Pancreas (tissue), 10 donors: Measurements from ENCODE around the gene PRH1. TPM values are rescaled to one million over a fixed set of nuclear protein-coding genes. Genes with fewer than 3 reads are reported as not detected.

Experiments
- ATAC-seq, 4 donors: fragments of 200-7000 bp; cut with Tn5 transposase; one replicate each; pipeline versions ENCODE4 v1.8.0 to v1.9.1; 2020; ENCODE audit warnings: mild to moderate bottlenecking in 4 of 4, moderate library complexity in 4 of 4
- DNase-seq, 6 donors: peaks; one replicate each; pipeline ENCODE4 v3.0.0-alpha.2; 2020
- FAIRE-seq: peaks from 2 replicates; lab custom pipeline; 2012; peaks lifted over from hg19 to GRCh38; lab: Jason Lieb, UNC
- H3K27ac ChIP-seq, 4 donors: fragments of 200-600 bp; sonication (generic); 1 replicate in 3 of 4; 2 replicates in 1 of 4; pipeline versions ENCODE4 v1.5.0 to v1.8.0; 2020
- H3K27me3 ChIP-seq, 4 donors: fragments of 200-600 bp; one replicate each; pipeline ENCODE4 v1.8.0; 2021
- H3K36me3 ChIP-seq, 3 donors: fragments of 200-600 bp; sonication (generic) in 1 of 3; one replicate each; pipeline versions ENCODE4 v1.5.0 to v1.8.0; 2020 to 2021
- H3K4me1 ChIP-seq, 3 donors: fragments of 200-600 bp; one replicate each; pipeline ENCODE4 v1.8.0; 2021
- H3K4me3 ChIP-seq, 4 donors: fragments of 200-600 bp; sonication (generic) in 2 of 4; one replicate each; pipeline versions ENCODE4 v1.5.0 to v1.8.0; 2020 to 2021
- H3K9me3 ChIP-seq, 4 donors: fragments of 200-600 bp; one replicate each; pipeline ENCODE4 v1.8.0; 2021
- WGBS, 2 donors: extraction: QIAGEN DNeasy Blood & Tissue Kit; methylation state at CpG; one replicate each; pipeline ENCODE4 v1.1.7; 2013; 5-methylcytosine and 5-hydroxymethylcytosine counted together
- intact Hi-C, 3 donors: fragments of 100-400 bp; cut with DNase I; formaldehyde crosslinking; loops; one replicate each; pipeline versions ENCODE4 v1.11.1 to v1.14.2; 2022
- polyA plus RNA-seq, 2 donors: library from polyadenylated mRNA; stranded (reverse); fragments of 200-250 nt; gene quantifications; one replicate each; pipeline ENCODE4 v1.2.3, GENCODE V29; 2013
- total RNA-seq, 6 donors: library from RNA; stranded (reverse); fragmentation: NEBNext Ultra II Directional in 4 of 6; extraction: Animal tissue kit (Norgen Biotek cat#: 25700) in 4 of 6; gene quantifications; one replicate each; pipeline versions ENCODE4 v1.2.1 to v1.2.4, GENCODE V29; 2021 to 2023
- TF ChIP-seq, protein P1 (sequence below), 4 donors: fragments of 200-600 bp; sonication (generic) in 3 of 4; IDR thresholded peaks; one replicate each; pipeline versions ENCODE4 v1.5.0 to v1.8.0; 2021; ENCODE audit warnings: antibody characterized with exemption in 4 of 4
- donor health status: healthy with polysubstance abuse.
- donor health status: DM: no; HTN: no; CAD: no; lungs with moderate emphysema.
- donor health status: DM: no; HTN: no; CAD: no.
- donor health status: control.
- donor health status: control.
- donor health status: Bipolar disorder and iron deficiency.
- donor health status: DM: yes; HTN: yes; CAD: no.
- donor health status: DM: no; HTN: no; CAD: no.
- donor health status: DM: no; HTN: no; CAD: no.
- donor health status: DM: yes; HTN: yes; CAD: no.

Gene PRH1
- total and polyA plus RNA-seq, 8 donors: 2.0 to 11.0 (median 5.9) TPM

DNA sequence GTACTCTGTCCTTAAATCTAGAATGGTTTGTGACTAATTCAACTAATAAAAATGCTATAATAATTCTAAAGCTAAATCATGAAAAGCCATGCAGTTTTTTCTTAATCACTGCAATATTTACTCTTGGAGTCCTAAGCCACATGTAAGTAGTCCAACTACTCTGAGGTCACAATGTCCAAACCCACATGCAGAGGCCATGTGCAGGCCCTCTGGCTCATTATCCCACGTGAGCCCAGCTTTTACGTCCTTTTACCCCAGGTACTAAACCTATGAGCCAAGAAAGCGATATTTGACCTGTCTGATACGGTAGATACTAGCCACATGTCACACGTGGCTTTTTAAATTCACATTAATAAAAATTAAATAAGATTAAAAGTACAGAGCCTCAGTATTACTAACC, 12.8 kb upstream of the PRH1 start:
- Histone ChIP-seq H3K4me1 (peaks cover 0 to 7% (median 1%) of the 10 kb centered on the region in 3 donors), H3K27ac (no peak overlapping the region), H3K9me3 (no peaks in the 10 kb centered on the region), H3K4me3 (no peak overlapping the region), H3K36me3 (no peaks in the 10 kb centered on the region), H3K27me3 (no peaks in the 10 kb centered on the region)
- DNase-seq (no peak), FAIRE-seq (no peak), ATAC-seq (no peak)
- WGBS, 2 donors: 94 to 98% methylated on average over 5 of the region's 5 CpGs
- TF ChIP-seq, protein P1, sequence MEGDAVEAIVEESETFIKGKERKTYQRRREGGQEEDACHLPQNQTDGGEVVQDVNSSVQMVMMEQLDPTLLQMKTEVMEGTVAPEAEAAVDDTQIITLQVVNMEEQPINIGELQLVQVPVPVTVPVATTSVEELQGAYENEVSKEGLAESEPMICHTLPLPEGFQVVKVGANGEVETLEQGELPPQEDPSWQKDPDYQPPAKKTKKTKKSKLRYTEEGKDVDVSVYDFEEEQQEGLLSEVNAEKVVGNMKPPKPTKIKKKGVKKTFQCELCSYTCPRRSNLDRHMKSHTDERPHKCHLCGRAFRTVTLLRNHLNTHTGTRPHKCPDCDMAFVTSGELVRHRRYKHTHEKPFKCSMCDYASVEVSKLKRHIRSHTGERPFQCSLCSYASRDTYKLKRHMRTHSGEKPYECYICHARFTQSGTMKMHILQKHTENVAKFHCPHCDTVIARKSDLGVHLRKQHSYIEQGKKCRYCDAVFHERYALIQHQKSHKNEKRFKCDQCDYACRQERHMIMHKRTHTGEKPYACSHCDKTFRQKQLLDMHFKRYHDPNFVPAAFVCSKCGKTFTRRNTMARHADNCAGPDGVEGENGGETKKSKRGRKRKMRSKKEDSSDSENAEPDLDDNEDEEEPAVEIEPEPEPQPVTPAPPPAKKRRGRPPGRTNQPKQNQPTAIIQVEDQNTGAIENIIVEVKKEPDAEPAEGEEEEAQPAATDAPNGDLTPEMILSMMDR (IDR thresholded peaks at IDR 0.05): no peak
- intact Hi-C loops: no loop called here

DNA sequence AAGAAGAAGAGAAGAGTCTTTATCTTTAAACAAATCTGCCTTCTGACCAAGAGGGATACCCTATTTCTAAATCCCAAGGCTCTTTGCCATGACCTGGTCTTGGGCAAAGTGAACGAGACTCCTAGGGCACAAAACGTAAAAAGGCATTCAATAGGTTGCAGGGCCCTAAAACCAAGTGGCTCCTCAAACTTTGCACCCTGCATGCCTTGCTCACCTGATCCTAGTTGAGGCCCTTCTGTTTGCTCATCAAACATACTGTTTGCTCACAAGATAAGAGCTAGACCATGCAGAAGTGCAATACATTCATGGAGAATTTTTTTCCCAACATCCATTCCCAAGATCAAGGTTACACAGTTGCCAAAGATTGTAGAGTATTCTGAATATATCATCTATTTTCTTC, 7.9 kb upstream of the PRH1 start:
- FAIRE-seq (no peak), DNase-seq (peak in 1 of 6 donors; percentile 3), ATAC-seq (peak; percentile 40 to 85 (median 73))
- Histone ChIP-seq H3K4me3 (no peak overlapping the region), H3K27me3 (no peaks in the 10 kb centered on the region), H3K4me1 (peaks cover 0 to 11% (median 6%) of the 10 kb centered on the region in 3 donors), H3K27ac (no peak overlapping the region), H3K36me3 (no peaks in the 10 kb centered on the region), H3K9me3 (no peaks in the 10 kb centered on the region)
- intact Hi-C loops: no loop called here
- 43 to 58% methylated on average over 2 of the region's 2 CpGs for WGBS, 2 donors
- TF ChIP-seq, protein P1 (IDR thresholded peaks at IDR 0.05): no peak

DNA sequence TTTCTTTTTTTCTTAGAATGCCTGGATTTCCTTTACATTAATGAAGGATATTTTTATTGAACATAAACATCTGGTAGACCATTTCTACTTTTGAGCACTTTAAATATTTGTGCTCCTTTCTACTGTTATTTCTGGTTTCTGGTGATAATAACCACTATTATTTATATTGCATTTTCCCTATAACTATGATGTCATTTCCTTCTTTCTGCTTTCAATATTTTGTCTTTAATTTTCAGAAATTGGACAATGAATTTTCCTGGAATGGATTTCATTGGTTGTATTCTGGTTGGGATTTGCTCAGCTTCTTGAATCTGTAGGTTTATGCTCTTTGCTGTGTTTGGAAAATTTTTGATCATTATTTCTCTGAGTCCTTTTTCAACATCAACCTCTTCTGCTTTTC, 5.2 kb upstream of the PRH1 start:
- intact Hi-C loops: no loop called here
- ATAC-seq (no peak), FAIRE-seq (no peak), DNase-seq (no peak)
- no peak overlapping the region for H3K4me3 ChIP-seq
- H3K4me1 ChIP-seq: peaks cover 0 to 11% (median 6%) of the 10 kb centered on the region in 3 donors
- TF ChIP-seq, protein P1 (IDR thresholded peaks at IDR 0.05): no peak
- H3K36me3 ChIP-seq: no peaks in the 10 kb centered on the region
- H3K27me3 ChIP-seq: no peaks in the 10 kb centered on the region
- no peak overlapping the region for H3K27ac ChIP-seq
- no peaks in the 10 kb centered on the region for H3K9me3 ChIP-seq

DNA sequence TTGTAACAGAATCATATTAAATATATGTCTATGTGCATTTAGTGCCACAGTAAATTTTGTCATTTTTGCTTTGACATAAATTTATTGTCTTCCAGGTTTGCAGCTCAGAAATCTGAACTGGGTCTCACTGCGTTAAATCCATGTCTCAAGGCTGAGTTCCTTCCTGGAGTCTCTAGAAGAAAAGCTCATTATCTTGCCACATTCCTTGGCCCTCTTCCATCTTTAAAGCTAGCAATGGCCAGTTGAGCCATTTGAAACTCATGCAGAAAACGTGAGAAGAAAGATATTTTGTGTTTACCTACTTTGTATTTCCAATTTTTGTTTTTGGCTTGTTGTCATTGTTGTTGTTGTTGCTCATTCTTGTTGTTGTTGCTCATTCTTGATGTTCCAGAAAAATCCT, 10.7 kb downstream of the PRH1 start:
- intact Hi-C loops: no loop called here
- TF ChIP-seq, protein P1 (IDR thresholded peaks at IDR 0.05): no peak
- DNase-seq (no peak), ATAC-seq (peak in 1 of 4 donors; percentile 65), FAIRE-seq (no peak)
- no peak overlapping the region for H3K27ac ChIP-seq
- no peak overlapping the region for H3K4me3 ChIP-seq
- 21% methylated on average over 2 of the region's 2 CpGs for WGBS, 2 donors
- no peaks in the 10 kb centered on the region for H3K4me1 ChIP-seq
- H3K9me3 ChIP-seq: no peaks in the 10 kb centered on the region
- H3K27me3 ChIP-seq: no peaks in the 10 kb centered on the region
- no peaks in the 10 kb centered on the region for H3K36me3 ChIP-seq

DNA sequence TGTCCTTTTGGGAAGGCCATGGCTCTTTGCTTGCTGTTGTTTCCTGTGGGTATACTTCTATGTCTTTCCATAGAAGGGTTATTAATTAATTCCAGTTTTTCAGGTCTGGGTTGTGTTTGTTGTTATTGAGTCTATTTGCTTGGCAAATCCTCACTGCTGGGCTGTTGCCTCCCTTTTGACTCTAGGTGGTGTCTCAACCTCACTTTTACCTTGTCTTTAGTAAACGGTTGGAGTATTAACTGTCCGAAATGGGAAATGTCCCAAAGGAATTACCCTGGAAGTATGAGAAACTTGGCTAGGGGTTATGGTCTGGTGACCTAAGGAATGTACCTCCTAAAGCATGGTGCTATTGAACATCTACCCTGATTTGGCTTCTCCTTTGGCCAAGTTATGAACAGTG, 16.7 kb downstream of the PRH1 start:
- Histone ChIP-seq H3K4me1 (no peaks in the 10 kb centered on the region), H3K27me3 (no peaks in the 10 kb centered on the region), H3K36me3 (no peaks in the 10 kb centered on the region), H3K27ac (no peak overlapping the region), H3K9me3 (no peaks in the 10 kb centered on the region), H3K4me3 (no peak overlapping the region)
- TF ChIP-seq, protein P1 (IDR thresholded peaks at IDR 0.05): no peak
- DNase-seq (no peak), FAIRE-seq (no peak), ATAC-seq (peak in 1 of 4 donors; percentile 22)
- intact Hi-C loops: no loop called here
- 41 to 47% methylated on average over 2 of the region's 2 CpGs for WGBS, 2 donors
